Lower leg skin (tissue), 4 donors: Measurements from ENCODE around the gene EPC2. TPM values are rescaled to one million over a fixed set of nuclear protein-coding genes. Genes with fewer than 3 reads are reported as not detected.

Experiments used
- DNase-seq, 2 donors: peaks; one replicate each; pipeline ENCODE4 v3.0.0-alpha.2; 2019; ENCODE audit warnings: low spot score in 2 of 2
- H3K4me3 ChIP-seq: fragments of 200-600 bp; sonication (generic); 2 replicates; pipeline ENCODE4 v1.5.1; 2017; ENCODE audit warnings: mild to moderate bottlenecking, low read depth; ENCODE audit not compliant: poor library complexity, severe bottlenecking
- CTCF ChIP-seq, 3 donors: fragments of 450-650 bp; IDR thresholded peaks; one replicate each; pipeline ENCODE4 v1.5.1; 2016; ENCODE audit warnings: antibody characterized with exemption in 3 of 3, mild to moderate bottlenecking in 3 of 3, moderate library complexity in 2 of 3
- POLR2A ChIP-seq, 2 donors: fragments of 450-650 bp; IDR thresholded peaks; one replicate each; pipeline ENCODE4 v1.6.1; 2016 to 2017; ENCODE audit warnings: antibody characterized with exemption in 2 of 2, mild to moderate bottlenecking in 1 of 2, moderate library complexity in 1 of 2
- WGBS, 2 donors: methylation state at CpG; one replicate each; pipeline ENCODE4 v1.1.5; 2018; 5-methylcytosine and 5-hydroxymethylcytosine counted together
- intact Hi-C: fragments of 100-400 bp; cut with DNase I; formaldehyde crosslinking; loops from one replicate; pipeline ENCODE4 v1.15.0; 2023; ENCODE audit warnings: low total_unique reads
- total RNA-seq, 4 donors: library from RNA; depleted of rRNA; stranded (reverse); fragments of >200 nt; gene quantifications; one replicate each; pipeline ENCODE4 v1.1.0, GENCODE V29; 2016

Gene EPC2
- total RNA-seq, 4 donors from 2014 or later: 15.4 to 25.3 (median 24.0) TPM

- no peak for TF ChIP-seq CTCF (IDR thresholded peaks at IDR 0.05)
- TF ChIP-seq POLR2A (IDR thresholded peaks at IDR 0.05): no peak
- no peak overlapping the region for H3K4me3 ChIP-seq
- intact Hi-C loops: no loop called here
- DNase-seq: no peak
- 72 to 82% methylated on average over 2 of the region's 2 CpGs for WGBS, 2 donors
Observed at GRCh38 chr2:148802448-148803220, 158.1 kb downstream of the EPC2 start.

- no peak overlapping the region for H3K4me3 ChIP-seq
- TF ChIP-seq POLR2A (IDR thresholded peaks at IDR 0.05) (no peak), CTCF (IDR thresholded peaks at IDR 0.05) (no peak)
- intact Hi-C loops: no loop called here
- no peak for DNase-seq
- 90 to 92% methylated on average over 5 of the region's 5 CpGs for WGBS, 2 donors
Observed at GRCh38 chr2:148810081-148810480, 165.5 kb downstream of the EPC2 start.

- WGBS, 2 donors: 15 to 31% methylated on average over 6 of the region's 6 CpGs
- no peak for DNase-seq
- TF ChIP-seq CTCF (IDR thresholded peaks at IDR 0.05) (no peak), POLR2A (IDR thresholded peaks at IDR 0.05) (no peak)
- intact Hi-C loops: no loop called here
- no peak overlapping the region for H3K4me3 ChIP-seq
Observed at GRCh38 chr2:148812306-148812705, 167.8 kb downstream of the EPC2 start.

- 84 to 87% methylated on average over 11 of the region's 11 CpGs for WGBS, 2 donors
- TF ChIP-seq CTCF (IDR thresholded peaks at IDR 0.05) (no peak), POLR2A (IDR thresholded peaks at IDR 0.05) (no peak)
- no peak for DNase-seq
- H3K4me3 ChIP-seq: no peak overlapping the region
- intact Hi-C loops: no loop called here
Observed at GRCh38 chr2:148813603-148814065, 169.1 kb downstream of the EPC2 start.

GRCh38 chr2:148814143-148814859 is 169.8 kb downstream of the EPC2 start:
- DNase-seq: no peak
- H3K4me3 ChIP-seq: no peak overlapping the region
- TF ChIP-seq CTCF (IDR thresholded peaks at IDR 0.05): no peak
- no peak for TF ChIP-seq POLR2A (IDR thresholded peaks at IDR 0.05)
- intact Hi-C loops: no loop called here
- whole genome bisulfite sequencing, 2 donors: 75 to 78% methylated on average over 6 of the region's 6 CpGs
